Measurements from ENCODE around the gene CA7.
A peak's percentile ranks its signal among the peaks of the same experiment; 100 is the strongest.
"Not testable (repeated sequence)": the region's sequence is repeated elsewhere in the genome, so short reads cannot be mapped to it uniquely, and the experiment has no call there.

Gene CA7

DNA sequence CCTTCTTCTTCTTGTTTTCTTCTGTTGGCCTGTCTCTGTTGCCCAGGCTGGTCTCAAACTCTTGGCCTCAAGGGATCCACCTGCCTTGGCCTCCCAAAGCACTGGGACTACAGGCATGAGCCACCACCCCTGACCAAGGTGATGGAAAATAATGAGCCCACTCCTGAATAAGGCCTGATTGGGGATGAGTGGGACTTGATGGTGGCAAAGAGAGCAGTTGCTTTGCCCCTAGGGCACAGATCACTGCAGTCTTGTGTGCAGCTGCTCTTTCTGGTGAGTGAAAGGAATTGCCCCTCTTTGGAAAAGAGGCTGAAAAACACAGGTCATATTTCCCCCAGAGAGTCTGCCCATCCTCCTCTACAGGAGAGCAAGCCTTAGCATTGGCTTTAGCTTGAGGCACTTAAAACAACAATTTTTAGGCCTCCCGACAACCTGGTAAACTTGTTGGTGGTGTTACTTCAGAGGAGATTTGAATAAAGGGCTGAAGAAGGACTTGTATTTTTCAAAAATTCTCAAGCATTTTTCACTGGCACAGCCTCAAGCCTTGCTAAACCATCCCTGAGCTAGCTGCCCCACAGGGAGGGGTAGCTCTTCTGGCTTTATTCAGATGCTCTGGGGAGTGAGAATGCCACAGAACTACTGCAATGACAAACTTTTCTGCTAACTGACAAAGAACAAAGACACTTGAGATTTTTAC, 30.0 kb downstream of the CA7 start:
- DNase-seq: no peak

DNA sequence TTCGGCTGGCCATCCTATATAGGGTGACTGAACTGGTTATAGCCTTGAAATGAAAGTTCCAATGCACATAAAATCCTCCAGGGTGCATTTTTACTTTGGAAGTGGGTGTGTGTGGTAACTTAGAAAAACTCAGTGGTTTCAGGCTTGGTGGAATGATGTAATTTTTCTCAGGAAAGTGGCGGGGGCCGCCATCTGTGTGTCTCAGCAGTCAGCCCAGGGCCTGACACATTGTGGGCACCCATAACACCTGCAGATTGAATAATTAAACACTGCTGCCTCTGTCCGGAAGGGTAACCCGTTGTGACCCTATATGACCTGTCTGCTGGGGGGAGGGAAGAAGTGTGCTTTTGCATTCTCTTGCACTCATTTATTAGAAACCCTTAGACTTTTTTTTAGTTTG, 33.9 kb downstream of the CA7 start:
- DNase-seq: no peak

DNA sequence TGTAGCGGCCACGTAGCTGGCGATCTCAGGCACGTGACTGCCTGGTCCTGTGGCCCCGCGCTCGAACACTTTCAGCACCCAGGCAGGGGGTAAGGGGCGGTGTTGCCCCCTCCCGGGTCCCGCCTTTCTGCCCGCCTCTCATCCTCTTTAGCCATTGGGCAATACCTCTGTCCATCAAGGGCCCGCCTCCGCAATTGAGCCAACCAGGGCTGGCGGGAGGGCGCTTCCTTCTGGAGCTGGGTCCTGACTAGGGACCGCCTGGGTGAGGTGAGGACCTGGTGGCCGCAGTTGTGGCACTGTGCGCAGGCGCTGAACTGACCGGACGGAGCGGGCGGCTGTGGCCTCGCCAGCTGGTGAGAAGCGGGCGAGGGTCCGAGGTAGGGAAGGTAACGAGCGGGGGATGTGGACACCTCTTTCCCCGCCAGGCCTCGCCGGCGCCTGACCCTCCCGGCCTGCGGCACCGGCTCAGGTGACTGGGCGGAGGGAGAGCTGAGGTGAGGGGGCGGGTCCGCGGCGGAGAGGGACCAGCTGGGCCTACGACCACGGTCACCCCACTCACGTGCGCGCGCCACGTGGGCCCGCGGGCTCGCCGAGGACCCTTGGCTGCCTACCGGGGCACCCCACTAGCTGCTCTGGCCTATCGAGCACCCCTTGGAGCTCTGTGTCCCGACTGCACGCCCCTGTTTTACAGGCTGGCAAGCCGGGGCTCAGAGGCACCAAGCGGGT, 36.2 kb downstream of the CA7 start, which contains the start of gene PDP2:
Gene PDP2 (plus strand): TSS at position 228 of the 726 bp plus-strand sequence. CDS start 3,770 bp downstream, outside the sequence.
- DNase-seq: peak; percentile 64

DNA sequence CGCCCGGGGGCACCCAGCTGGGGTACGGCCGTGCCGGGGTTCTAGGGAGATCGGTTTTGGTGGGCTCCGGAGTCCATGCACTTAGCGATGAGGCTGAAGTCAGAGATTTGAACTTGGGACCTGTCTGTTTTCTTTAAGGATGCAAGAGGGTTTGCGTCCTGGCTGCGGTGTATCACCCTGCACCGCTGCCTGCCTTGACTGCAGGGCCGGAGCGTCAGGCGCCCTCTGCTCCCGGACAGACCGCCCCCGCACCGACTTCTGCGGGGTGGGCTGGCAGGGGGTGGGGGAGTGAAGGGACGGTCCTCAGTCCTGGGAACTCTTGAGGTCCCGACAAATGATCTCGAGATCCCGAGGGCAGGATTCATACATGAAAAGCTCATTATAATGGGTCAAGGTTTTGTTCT, 36.8 kb downstream of the CA7 start:
- DNase-seq: no peak

DNA sequence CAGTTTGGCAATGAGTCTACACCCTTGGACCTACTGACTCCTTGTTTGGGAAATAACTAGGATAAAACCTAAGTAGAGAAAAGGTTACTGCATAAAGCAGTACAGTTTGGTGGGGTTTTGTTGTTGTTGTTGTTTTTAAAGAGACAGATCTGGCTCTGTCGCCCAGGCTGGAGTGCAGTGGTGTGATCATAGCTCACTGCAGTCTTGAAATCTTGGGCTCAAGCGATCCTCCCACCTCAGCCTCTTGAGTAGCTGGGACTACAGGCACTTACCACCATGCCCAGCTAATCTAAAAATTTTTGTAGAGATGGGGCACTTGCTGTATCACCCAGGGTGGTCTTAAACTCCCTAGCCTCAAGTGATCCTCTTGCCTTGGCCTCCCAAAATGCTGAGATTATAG, 37.3 kb downstream of the CA7 start:
- no peak for DNase-seq

DNA sequence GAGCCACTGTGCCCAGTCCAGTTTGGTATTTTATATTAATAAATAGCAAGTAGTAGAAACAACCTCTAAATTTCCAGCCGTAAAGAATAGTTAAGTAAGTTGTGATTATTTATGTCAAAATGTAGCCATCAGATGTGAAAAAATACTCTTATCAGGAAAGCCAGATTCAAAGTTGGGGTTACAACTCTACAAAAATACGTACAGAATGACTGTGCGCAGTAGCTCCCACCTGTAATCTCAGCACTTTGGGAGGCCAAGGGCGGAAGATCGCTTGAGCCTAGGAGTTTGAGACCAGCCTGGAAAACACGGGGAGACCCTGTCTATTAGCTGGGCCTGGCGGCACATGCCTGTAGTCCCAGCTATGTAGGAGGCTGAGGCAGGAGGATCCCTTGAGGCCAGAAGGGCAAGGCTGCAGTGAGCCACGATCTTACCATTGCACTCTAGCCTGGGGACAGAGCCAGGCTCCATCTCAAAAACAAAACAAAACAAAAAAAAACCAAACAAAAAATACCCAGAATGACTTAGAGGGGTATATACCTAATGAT, 37.8 kb downstream of the CA7 start:
- DNase-seq: no peak

DNA sequence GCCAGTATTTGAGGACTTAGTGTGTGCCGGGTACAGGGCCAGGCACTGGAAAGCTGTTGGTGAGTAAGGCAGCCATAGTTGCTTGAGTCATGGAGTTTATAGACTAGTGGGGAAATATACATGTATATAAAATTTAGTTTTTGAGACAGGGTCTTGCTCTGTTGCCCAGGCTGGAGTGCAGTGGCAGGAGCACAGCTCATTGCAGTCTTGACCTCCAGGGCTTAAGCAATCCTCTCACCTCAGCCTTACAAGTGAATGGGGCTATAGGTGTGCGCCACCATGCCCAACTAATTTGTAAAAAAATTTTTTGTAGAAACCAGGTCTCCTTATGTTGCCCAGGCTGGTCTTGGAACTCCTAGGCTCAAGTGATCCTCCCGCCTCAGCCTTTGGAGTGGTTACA, 38.5 kb downstream of the CA7 start:
- DNase-seq: no peak

DNA sequence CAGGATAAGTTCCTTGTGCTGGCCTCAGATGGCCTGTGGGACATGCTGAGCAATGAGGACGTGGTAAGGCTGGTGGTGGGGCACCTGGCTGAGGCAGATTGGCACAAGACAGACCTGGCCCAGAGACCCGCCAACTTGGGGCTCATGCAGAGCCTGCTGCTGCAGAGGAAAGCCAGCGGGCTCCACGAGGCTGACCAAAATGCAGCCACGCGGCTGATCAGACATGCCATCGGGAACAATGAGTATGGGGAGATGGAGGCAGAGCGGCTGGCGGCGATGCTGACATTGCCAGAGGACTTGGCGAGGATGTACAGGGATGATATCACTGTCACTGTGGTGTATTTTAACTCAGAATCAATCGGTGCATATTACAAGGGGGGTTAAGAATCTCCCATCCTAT, 41.3 kb downstream of the CA7 start:
- no peak for DNase-seq

DNA sequence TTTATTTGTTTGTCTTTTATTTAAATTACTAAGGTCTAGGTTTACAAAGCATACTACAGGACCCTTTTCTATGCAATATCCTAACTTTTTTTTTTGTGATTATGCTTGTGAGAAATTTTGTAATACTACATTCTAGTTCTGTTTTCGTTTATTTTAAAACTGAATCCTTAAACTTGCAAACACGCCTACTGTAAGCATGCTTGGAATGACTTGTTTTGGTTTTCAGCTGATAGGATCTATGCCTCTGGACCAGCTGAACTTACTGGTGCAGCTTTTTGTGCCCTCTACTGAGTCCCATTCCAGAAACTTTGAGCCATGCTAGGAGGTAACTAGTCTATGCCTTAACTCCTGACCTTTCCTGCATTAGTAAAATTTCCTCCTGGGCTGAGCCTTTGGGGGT, 42.1 kb downstream of the CA7 start:
- no peak for DNase-seq

DNA sequence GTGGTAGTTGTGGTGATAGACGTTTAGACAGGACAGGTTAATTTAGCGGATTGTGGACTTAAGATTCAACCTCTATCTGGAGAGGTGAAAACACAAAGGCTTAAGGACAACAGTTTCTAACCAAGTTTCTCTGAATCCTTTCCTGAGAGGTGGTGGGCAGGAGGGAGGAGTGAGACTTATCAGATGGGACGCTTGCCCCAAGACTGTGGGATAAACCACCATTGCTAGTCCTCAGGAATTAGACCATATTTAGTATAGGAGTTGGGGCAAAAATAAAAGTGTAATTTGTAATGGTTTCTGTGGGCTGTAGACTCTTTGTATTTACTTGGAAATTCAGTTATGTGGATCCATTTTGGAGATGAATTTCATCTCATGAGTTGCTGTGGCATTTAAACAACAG, 42.7 kb downstream of the CA7 start:
- DNase-seq: no peak

DNA sequence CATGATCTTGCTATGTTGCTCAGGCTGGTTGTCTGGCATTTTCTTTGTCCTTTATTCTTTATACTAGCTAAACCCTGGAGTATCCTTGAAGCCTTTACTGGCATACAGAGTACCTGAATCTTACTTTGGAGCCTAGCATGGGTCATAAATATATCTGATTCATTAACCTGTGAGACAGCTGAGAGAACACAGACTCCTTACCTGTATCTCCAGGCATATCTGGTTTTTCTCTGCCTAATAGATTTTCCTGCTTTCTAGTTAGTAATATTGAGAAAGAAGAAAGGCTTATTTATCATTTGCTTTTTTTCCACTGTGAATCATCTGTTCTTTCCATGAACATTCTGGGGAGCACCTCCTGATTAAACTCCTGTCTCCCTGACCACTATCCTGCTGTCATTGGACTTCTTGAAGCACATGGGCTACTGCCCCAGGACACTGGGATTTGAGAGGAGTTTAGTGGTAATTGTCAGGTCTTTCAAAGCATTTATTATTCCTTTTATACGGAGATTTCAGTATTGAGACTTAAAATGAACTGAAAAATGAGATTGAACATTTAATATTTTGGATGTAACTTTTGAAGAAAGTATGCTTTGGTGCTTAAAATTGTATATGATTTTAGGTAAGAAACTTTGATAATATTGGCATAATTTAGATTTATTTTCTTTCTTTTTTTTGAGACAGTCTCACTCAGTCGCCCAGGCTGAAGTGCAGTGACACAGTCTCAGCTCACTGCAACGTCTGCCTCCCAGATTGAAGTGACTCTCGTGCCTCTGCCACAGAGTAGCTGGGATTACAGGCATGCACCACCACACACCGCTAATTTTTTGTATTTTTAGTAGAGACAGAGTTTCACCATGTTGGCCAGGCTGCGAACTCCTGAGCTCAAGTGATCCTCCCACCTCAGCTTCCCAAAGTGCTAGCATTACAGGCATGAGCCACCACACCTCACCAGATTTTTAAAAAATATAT, 44.7 kb downstream of the CA7 start:
- no peak for DNase-seq

DNA sequence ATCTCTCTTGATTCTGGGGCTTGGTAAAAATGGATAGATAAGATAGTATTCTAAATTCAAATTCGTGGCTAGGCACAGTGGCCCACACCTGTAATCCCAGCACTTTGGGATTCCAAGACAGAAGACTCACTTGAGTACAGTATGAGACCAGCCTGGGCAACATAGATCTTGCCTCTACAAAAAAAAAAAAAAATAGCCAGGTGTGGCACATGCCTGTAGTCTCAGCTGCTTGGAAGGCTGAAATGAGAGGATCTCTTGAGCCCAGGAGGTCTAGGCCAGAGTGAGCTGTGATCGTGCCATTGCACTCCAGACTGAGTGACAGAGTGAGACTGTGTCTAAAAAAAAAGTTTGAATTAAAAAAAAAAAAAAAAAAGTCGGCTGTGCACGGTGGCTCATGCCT, 45.4 kb downstream of the CA7 start:
- no peak for DNase-seq

DNA sequence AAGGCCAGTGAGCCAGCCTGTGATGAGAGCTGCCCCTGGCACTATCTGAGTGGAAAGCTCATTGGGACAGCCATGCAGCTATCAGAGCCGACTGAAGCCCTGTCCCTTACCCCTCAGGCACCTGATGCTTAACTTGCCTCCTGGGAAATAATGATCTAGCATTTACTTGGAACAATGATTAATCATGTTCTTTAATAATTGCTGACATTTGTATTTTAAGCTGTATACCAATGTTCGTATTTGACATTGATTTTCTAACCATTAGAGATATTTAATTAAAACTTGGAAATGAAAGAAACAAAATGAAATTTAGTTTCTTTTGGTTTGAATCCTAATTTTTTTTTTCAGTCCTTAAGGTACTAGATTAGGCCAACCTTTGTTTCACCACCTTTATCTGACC, 46.6 kb downstream of the CA7 start:
- DNase-seq: no peak

DNA sequence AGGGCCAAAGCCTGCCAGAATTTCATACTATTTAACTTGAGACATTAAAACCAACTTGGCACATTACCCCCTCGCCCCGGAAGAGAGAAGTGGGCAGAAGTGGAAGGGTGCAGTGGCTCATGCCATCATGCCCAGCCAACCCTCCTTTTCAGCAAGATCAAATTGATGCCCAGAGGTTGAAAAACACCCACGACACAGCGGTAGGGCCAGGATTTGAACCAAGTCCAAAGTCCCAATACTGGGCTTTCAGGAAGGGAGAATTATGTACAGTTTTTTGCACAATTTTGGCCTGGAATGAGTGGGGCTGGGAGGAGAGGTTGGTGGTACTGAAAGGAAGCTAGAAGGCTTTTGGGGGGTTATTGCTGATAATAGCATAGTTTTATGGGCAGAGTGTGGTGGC, 47.1 kb downstream of the CA7 start:
- DNase-seq: no peak

DNA sequence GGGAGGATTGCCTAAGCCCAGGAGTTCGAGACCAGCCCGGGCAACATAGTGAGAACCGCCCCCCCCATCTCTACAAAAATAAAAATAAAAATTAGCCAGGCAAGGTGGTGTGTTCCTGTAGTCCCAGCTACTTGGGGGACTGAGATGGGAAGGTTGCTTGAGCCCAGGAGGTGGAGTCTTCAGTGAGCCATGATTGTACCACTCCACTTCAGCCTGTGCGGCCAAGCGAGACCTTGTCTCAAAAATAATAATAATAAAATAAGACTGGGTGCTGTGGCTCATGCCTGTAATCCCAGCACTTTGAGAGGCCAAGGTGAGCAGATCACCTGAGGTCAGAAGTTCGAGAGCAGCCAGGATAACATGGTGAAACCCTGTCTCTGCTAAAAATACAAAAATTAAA, 47.6 kb downstream of the CA7 start:
- DNase-seq: no peak

DNA sequence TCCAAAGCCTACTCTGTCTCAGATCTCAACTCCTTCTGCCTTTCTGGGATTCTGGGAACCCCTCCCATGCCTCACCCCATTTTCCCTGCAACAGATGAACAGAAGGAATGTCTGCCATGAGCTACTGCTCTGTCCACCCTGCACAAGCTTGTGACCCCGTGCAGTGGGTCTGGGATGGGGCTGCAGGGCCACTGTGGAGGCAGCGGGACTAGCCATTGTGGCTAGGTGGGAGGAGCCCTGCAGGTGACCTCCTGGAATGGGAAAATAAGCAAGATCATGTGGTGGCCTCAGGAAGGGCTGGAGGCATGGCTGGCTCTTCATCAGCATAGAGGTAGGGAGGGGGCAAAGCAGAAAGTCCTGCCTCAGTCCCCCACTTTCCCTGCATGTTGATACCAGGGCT, 49.8 kb downstream of the CA7 start:
- DNase-seq: no peak

DNA sequence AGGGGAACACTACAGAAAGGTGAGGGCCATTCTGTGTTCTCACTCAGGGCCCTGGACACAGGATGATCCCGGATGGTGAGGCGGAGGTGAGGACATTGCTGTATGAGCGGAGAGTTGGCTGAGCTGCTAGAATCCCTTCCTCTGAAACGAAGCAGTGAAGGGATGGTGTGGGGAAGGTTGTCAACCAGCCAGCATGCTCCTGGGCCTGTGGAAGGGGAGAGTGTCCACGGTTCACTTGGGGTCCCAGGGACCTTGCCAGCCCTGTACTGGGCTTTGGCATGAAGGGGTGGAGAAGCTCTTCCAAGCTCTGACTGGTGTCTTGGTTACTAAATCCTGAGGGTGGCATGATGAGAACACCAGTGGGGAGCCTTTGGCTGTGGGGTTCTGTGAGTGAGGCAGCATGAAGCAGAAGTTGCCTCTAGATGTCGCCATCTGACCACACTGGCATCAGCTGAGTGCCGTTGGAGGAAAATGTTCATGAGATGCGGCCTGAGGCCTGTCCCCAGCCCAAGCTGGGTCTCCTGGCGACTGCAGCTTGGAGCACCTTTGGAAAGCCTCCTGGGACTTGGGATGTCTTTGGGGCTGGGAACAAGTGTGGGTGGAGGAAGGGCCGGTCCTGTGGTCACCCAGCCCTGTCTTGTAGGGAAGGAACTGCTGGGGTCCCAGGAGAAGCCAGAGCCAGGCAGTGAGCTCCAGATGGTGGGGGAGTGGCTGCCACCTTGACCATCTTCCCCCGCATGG, 50.9 kb downstream of the CA7 start:
- no peak for DNase-seq

DNA sequence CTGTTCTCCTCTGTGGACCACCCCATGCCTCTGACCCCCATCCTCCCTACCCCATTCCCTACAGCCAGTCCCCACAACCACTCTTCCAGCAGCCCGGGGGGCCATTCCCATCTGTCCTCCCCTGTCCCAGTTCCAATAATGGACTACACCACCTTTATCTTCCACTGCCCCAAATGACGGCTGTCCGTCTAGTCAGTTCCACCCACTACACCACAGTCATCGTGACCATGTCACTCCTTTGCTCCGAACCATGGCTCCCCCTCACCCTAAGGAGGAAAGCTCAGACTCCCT, 51.4 kb downstream of the CA7 start:
- DNase-seq: no peak

DNA sequence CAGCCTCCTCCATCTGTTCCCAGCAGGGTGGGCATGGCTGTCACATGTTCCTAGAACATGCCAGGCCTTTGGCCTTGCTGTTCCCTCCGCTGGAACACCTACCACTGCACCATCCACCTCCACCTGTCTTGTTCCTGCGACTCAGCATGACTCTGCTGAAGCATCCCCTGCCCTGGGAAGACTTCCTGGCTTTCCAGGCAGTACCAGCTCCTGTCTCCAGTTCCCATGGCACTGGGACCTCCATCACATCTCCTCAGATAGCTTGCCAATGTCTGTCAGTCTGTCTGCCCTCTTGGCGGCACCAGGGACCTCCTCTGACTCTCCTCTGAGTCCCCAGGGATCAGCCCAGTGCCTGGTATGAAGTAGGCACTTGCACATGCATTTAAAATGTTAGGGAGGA, 51.8 kb downstream of the CA7 start:
- no peak for DNase-seq

DNA sequence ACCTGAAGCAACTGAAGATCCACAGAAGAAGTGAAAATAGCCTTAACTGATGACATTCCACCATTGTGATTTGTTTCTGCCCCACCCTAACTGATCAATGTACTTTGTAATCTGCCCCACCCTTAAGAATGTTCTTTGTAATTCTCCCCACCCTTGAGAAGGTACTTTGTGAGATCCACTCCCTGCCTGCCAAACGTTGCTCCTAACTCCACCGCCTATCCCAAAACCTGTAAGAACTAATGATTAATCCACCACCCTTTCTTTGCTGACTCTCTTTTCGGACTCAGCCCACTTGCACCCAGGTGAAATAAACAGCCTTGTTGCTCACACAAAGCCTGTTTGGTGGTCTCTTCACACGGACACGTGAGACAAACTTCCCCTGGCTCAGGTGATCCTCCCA, 52.5 kb downstream of the CA7 start:
- not testable (repeated sequence) for DNase-seq

DNA sequence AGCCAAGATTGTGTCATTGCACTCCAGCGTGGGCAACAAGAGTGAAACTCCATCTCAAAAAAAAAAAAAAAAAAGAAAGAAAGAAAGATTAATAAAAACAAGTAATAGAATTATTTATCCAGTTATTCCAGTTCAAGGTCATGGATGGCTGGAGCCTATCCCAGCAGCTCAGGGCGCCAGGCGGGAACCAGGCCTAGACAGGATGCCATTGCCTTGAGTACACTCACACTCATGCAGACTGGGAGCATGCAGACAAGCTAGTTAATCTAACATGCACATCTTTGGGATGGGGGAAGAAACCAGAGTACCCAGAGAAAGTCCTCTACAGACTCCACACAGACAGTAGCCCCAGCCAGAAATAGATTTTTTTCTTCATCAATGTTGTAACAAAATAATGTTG, 54.0 kb downstream of the CA7 start:
- DNase-seq: no peak

DNA sequence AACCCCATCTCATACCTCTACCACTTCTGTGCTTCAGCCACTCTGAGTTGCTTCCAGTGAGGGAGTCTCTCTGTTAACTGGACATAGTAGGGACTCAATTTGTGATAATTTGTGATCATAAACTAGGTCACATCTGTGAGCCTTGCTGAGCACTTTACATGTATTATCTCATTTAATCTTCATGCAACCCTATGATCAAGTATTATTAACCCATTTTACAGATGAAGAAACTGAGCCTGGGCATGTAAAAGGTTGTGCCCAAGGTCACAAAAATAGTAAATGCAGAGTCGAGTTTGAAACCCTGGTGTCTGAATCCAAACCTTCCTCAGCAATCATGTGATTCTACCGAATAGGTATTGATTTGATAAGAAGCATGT, 54.7 kb downstream of the CA7 start:
- no peak for DNase-seq
